HG03571 (cell line): ENCODE measurements around the gene ANKRD18B.
"Not testable (repeated sequence)": the region's sequence is repeated elsewhere in the genome, so short reads cannot be mapped to it uniquely, and the experiment has no call there.

Experiments used
- ATAC-seq: cut with Tn5 transposase; IDR thresholded peaks from one replicate; pipeline ENCODE4 v1.9.1; 2021; ENCODE audit not compliant: unreplicated experiment

Gene ANKRD18B

DNA sequence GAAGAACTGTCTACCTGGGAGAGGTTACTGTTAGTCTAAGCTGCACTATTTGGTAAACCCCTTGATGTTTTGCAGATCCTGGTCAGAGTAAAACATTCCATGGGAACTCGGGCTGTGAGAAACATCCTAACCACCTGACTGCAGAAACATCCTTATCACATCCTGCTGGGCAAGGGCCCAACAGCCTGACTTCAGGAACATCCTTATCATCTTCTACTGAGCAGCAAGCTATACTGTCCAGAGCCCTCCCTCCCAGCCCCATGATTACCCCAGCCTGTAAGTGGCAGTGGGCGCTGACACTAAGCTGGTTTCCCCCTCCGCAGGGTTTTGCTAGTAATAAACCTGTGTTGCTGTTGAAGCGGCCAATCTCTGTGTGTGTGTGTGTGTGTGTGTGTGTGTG lies 80.9 kb downstream of the ANKRD18B start:
- not testable (repeated sequence) for ATAC-seq

DNA sequence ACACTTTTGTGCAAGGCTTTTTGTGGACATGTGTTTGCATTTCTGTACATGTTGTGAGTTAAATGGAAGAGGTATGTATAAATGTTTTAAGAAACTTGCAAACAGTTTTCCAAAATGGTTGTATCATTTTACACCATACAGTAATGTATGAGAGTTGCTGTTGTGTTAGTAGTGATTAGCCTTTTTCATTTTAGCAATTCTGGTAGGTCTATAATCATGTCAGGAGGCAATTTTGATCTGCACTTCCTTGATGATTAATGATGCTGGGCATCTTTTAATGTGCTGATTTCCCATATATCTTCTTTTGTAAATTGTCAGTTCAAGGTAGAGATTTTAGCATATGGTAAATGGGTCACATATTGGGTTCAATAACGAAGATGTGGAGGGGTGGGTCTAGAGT lies 87.3 kb downstream of the ANKRD18B start:
- no peak for ATAC-seq

DNA sequence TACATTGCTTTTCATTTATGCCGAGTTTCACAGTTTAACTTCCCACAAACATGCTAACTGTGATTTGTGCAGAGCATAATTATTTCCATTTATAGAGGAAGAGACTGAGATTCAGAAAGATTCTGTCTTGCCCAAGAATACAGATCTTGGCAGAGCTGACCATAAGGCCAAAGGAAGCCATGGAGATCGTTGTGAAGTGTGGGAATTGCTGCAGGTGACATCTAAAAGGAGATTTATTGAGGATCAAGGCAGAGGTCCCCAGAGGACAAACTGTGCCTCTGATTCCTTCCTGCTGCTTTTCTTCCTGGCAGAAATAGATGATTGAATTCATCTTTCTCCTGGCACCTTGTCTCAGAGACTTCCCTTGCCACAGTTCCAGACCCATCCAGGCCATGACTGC lies 88.4 kb downstream of the ANKRD18B start:
- not testable (repeated sequence) for ATAC-seq

DNA sequence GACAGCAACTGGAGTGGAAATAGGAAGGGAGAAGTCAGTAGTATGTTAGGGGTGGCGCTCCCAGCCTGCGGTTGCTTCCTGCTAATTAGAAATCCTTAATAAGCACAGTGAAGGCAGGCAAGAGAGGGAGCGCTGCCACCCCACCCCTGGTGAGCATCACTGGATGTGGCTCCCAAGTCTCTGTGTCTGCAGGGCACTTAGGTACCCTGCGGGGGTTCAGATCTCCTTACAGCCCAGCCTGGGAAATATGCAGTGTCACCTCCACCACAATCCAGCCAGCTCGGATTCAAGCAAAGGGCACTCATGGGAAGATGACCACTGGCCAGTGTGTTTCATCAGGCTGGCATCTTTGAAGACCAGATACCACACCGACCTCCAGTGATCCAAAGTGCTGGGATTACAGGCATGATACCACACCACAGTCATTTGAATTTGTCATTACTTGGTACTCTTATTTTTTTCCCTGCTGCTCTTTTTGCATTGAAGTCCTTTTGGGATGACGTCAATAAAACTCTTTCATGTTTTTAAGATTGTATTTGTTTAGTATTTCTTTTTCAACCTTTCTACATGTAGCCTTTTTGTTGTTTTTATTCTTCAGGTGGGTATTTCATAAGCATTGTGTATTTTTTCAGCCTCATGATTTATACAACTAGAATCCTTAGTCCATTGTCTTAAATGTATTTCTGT lies 90.1 kb downstream of the ANKRD18B start:
- ATAC-seq: no peak

DNA sequence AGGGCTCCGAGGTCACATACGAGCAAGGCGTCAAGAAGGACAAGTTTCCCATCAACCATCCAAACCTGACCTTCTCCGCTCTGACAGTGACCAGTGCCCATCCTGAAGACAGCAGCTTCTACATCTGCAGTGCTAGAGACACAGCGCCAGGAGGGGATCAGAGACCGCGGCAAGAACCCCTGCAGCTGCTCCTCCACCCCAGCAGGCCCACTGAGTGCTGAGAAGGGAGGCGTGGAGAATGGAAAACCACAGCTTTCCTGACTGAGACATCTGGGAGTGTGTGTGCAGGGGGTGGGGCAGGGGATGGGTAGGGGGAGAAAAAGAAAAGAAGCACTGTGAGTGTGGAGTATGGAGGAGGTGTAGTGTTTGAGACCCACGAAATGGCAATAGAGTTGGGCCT lies 94.3 kb downstream of the ANKRD18B start:
- ATAC-seq: not testable (repeated sequence)

DNA sequence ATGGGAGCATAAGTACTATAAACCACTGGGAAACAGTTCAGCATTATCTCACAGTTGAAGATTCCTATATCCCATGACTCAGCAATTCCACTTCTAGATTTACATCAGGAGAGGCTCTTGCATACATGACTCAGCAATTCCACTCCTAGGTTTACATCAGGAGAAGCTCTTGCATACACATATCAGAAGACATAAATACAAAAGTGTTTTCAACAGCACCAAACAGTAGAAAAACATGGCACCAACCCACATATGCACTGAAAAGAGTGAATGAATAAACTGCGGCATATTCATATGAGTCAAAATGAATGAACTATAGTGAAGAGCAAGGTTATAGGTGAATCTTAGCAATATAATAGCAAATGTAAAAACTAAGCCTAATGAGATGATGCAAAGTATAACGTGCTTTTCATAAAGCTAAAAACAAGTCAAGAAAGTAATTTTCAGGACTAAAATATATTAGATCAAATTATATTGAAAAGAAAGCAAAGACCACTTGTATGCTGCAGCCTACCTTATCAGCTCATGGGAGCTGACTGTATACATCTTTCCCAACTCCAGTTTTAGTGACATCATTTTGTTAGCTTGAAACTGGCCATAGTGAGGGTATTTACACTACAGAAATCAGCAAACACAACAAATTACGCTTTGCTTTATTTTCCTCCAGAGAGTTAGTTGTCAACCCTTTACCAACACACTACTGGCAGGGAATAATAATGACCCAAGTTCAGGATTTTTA lies 95.8 kb downstream of the ANKRD18B start:
- no peak for ATAC-seq

DNA sequence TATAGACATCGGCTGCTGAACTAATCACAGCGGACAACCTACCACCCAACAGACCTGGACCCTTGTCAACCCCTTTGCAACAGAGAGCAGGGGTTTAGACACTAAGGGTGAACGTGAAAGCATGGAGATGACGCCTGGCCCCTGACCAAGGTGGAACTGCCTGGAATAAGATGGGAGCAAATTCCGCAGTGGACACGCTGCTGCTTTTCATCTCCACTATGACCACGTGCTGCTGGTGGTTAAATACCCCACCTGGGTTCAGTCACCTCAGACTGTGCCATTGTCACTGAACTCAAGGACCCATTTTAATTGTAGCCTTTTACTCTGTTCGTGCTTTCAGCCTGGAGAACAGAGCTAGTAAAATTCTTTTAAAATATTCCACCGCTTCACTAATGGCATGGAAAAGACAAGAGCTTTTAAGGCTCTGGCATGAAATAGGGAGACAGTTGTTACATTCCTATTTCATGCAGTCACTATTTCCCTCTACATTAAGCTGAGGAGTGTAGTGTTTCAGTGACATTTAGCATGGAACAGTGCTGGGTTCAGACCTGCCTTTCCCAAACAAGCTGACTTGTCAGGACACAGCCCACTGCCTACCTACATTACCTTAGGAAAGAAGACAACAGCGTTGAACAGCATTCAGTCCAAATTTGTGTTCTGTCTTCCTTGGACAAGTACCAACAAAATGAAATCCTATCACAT lies 96.8 kb downstream of the ANKRD18B start:
- ATAC-seq: no peak
